D721Med (cell line): Measurements from ENCODE around the gene GJB2.

Source experiments
- DNase-seq: peaks from one replicate; pipeline ENCODE4 v3.0.0; 2011; ENCODE audit warnings: low spot score; ENCODE audit not compliant: insufficient read length
- FAIRE-seq: peaks from 2 replicates; lab custom pipeline; 2011; peaks lifted over from hg19 to GRCh38; lab: Jason Lieb, UNC
- TF ChIP-seq, protein P1 (sequence below): IDR thresholded peaks from 2 replicates; pipeline ENCODE4 v1.5.1; 2012; ENCODE audit warnings: mild to moderate bottlenecking, control low read depth; ENCODE audit not compliant: insufficient read depth; ENCODE audit errors: missing control alignments

GJB2 gene

DNA sequence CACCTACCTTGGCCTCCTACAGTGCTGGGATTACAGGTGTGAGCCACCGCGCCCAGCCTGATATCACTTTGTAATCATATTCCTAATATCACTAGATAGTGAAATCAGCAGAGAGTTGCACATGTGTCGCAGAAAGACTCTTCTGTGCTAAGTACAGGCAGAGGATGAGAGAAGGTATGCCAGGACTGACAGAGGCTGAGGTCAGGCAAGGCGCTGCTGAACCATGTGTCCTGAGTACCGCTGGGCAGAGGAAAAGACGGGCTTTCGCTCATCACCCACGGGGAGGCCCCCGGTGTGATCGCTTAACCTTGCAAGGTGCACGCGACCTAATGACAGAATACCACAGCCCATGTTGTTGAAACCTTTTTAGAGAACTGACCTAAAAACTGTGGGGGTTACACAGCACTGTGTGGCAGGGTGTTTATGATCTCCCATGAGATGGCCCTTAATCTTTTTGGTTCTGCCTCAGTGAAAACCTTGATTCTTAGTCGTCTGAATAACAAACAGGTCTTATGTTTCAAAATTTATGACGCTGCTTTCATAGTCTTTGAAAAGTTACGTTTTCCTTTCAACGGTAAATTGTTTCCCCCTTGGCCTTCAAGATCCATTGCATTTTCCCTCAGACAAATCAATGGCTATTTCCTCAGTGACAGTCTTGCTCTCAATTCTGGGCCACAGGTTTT lies 44.1 kb downstream of the GJB2 start:
- DNase-seq (no peak), FAIRE-seq (no peak)
- TF ChIP-seq, protein P1, sequence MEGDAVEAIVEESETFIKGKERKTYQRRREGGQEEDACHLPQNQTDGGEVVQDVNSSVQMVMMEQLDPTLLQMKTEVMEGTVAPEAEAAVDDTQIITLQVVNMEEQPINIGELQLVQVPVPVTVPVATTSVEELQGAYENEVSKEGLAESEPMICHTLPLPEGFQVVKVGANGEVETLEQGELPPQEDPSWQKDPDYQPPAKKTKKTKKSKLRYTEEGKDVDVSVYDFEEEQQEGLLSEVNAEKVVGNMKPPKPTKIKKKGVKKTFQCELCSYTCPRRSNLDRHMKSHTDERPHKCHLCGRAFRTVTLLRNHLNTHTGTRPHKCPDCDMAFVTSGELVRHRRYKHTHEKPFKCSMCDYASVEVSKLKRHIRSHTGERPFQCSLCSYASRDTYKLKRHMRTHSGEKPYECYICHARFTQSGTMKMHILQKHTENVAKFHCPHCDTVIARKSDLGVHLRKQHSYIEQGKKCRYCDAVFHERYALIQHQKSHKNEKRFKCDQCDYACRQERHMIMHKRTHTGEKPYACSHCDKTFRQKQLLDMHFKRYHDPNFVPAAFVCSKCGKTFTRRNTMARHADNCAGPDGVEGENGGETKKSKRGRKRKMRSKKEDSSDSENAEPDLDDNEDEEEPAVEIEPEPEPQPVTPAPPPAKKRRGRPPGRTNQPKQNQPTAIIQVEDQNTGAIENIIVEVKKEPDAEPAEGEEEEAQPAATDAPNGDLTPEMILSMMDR = no peak

DNA sequence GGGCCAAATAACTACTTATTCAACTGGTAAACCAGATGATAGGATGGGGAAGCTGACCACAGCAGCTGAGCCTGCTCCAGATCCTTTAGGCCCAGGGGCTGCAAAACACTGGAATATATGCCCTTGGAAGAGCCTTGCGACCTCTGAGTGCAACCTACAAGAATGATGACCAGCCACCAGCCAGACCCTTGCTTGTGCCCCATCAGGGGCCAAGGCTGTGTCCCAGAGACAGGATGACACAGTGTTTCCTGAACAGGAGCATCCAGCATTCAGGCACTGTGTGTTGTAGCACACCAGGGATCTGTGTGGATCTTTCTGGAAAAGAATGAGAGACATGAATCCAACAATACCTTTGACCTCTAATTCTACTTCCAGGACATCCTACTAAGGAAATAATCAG lies 46.4 kb downstream of the GJB2 start:
- no peak for DNase-seq
- no peak for FAIRE-seq
- TF ChIP-seq, protein P1 = no peak

DNA sequence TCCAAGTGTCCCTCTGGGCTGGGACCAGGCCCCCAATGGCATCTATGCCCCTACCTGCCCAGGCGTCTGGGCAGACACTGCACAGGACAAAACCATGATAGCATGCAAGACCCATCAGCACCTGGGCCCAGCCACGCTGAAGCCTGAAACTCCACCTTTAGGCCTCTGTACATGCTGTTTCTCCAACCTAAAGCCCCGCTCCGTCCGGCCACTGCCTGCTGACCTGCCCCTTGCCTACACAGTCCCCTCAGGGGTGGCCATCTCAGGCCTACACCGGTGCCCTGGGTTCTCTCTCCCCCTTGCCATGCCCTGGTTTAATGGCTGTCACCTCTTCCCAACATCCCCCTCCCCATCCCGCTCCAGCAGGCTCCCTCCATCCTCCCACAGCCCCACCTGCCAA lies 47.2 kb downstream of the GJB2 start:
- DNase-seq = no peak
- no peak for FAIRE-seq
- TF ChIP-seq, protein P1 = no peak

DNA sequence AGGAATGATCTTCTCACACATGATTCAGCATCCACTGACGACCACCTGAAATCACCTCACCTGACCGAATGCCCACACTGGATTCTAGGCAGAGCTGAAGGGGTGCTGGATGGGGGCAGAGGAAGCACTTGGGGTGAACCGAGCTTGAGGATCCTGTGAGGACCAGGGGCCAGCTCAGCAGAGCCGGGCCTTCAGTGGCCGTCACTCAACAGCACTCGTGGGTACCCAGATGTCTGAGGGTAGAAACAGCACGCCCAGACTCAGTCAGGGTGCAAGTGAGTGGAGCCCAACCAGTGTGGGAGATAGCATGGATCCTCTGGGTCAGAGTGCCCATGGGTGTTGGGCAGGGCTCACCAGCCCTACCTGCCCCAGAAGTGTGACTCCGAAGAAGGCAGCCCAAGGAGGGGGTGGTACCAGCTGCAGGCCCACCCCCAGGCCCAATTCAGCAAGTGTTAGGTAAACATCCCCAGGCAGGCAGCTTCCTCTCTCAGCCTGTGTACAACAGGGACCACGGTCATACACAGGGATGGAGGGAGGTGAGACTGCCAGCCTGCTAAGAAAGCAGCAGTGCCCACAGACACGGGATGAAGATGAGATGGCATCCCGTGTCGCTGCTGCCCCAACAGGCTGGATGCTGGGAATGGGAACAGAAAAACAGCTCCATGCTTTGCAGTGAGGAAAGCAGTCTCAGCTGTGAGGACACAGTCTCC lies 48.4 kb downstream of the GJB2 start:
- TF ChIP-seq, protein P1 = no peak
- FAIRE-seq = no peak
- no peak for DNase-seq

DNA sequence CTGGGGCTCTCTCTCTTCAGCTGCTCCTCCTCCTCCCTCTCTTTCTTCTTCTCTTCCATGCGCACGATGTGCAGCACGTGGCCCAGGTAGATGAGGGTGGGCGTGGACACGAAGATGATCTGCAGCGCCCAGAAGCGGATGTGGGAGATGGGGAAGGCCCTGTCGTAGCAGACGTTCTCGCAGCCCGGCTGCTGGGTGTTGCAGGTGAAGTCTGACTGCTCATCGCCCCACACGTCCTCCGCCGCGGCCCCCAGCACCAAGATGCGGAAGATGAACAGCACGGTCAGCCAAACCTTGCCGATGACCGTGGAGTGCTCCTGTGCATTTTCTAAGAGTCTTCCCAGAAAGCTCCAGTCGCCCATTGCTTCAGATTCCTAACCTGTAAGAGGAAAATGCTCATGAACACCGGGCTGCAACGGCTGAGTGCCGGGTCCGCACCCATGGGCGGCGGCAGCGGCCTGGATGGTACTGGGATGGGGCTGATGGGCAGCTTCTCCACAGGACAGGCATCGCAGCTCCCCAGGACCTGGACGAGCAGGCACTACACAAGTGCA lies 49.7 kb downstream of the GJB2 start:
- TF ChIP-seq, protein P1 = no peak
- FAIRE-seq (no peak), DNase-seq (no peak)

DNA sequence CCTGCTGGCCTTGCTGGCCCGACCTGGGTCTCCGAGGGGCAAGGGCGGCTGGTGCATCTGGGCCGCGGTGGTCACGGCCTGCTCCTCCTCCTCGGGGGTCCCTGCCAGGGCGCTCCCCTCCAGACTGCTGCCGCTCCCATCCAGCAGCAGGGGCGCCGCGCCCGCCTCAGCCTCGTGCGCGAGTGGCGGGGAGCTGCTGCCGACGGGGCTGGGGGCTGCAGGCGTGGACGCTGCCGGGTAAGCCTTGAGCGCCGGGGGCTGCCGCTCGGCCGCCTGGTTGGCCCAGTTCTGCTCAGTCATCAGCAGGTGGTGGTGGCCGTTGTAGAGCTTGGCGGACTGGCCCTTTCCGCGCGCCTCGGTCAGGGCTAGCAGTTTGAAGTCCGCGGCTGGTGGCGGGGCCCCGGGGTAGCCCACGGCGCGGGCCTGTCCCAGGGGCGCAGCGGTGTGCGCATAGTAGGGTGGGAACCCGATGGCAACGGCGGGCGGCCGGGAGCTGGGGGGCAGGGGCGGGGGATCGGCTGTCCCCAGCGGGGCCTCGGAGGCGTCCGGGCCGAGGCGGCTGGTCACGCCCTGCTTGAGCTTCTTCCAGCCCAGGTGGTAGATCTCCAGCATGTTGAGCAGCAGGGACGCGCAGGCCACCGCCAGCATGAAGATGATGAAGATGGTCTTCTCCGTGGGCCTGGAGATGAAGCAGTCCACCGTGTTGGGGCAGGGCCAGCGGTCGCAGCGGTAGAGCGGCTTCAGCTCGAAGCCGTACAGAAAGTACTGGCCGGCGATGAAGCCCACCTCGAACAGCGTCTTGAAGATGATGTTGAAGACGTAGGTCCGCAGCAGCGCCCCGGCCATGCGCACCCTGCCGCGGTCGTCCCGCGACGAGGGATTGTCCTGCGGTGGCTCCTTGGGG lies 50.5 kb downstream of the GJB2 start:
- TF ChIP-seq, protein P1 = no peak
- FAIRE-seq (no peak), DNase-seq (no peak)
